Measurements from ENCODE around the gene SULF2. TPM values are rescaled to one million over a fixed set of nuclear protein-coding genes. Genes with fewer than 3 reads are reported as not detected.

The SULF2 gene
- total and polyA plus RNA-seq, 2 experiments from 2014 or later = 49.0 to 66.6 TPM

DNA sequence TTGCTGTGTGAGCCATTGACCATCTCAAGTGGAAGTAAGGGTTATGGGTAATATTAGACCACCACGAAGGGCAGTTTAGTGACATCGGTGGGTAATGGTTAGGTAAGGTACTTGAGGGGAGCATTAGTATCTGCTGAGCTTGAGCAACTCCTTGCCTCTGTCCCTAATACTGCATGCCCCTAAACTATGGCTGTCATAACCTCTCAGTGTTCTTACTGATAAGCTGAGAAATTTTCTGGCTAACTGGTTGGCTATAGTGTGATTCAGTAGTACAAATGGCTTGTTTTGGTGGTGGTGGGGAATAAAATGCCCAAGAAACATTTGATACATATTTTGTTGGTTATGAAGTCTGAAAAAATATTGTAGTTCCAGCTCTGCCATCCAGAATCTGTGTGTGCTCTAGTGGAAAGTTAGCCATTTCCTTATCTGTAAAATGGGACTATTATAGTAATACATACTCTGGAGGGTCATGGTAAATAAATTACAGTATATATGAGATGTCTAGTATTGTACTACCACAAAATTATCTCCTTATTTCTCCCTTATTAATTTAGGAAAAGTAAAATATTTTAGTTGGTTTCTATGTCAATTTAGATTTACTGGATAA is 170.5 kb downstream of the SULF2 start:
- TF ChIP-seq, protein P1, sequence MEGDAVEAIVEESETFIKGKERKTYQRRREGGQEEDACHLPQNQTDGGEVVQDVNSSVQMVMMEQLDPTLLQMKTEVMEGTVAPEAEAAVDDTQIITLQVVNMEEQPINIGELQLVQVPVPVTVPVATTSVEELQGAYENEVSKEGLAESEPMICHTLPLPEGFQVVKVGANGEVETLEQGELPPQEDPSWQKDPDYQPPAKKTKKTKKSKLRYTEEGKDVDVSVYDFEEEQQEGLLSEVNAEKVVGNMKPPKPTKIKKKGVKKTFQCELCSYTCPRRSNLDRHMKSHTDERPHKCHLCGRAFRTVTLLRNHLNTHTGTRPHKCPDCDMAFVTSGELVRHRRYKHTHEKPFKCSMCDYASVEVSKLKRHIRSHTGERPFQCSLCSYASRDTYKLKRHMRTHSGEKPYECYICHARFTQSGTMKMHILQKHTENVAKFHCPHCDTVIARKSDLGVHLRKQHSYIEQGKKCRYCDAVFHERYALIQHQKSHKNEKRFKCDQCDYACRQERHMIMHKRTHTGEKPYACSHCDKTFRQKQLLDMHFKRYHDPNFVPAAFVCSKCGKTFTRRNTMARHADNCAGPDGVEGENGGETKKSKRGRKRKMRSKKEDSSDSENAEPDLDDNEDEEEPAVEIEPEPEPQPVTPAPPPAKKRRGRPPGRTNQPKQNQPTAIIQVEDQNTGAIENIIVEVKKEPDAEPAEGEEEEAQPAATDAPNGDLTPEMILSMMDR (IDR thresholded peaks at IDR 0.05; ENCODE audit: poor library complexity) = no peak
- TF ChIP-seq EZH2phosphoT487 (IDR thresholded peaks at IDR 0.05; ENCODE audit: low read depth, severe bottlenecking, unreplicated experiment) (no peak), EZH2 (IDR thresholded peaks at IDR 0.05; ENCODE audit: borderline replicate concordance) (no peak)
- Histone ChIP-seq H3K27me3 (no peaks in the 10 kb centered on the region), H3K27ac (no peak overlapping the region), H3K9me2 (replicated peaks; ENCODE audit: insufficient read depth) (no peaks in the 10 kb centered on the region), H4K20me1 (ENCODE audit: insufficient read depth, poor library complexity, severe bottlenecking) (no peaks in the 10 kb centered on the region), H3K4me2 (no peak overlapping the region), H3K4me3 (no peak overlapping the region), H3K4me1 (ENCODE audit: insufficient read depth) (no peaks in the 10 kb centered on the region), H3K36me3 (replicated peaks; ENCODE audit: insufficient read depth, low read depth) (no peaks in the 10 kb centered on the region), H3K9me3 (ENCODE audit: low read depth) (no peaks in the 10 kb centered on the region), H2AFZ (no peak overlapping the region), H3K79me2 (peaks cover 29% of the 10 kb centered on the region)
- 100% methylated on average over 2 of the region's 2 CpGs for WGBS (ENCODE audit: low lambda C conversion rate, missing lambda C conversion rate)
- DNase-seq (ENCODE audit: low spot score) = no peak

DNA sequence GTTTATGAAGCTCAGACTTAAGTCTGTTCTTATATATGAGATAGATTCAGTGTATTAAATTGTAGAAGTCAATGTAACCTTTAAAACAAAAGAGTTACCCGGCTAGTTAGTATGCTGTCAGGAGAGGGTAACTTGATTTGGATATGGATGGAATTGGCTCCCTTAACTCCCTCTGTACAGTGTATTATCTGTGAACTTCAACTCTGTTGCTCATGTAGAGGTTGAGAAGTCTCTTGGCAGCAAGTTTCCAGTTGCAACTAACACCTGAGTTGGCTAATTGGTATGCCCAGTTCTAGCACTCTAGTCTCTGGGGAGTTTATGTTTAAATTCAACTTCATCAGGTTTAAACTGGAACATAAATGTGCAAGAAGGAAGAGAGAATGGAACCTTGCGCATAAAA is 172.6 kb downstream of the SULF2 start:
- peaks cover 33% of the 10 kb centered on the region for H3K79me2 ChIP-seq
- H3K27me3 ChIP-seq = no peaks in the 10 kb centered on the region
- H3K9me2 ChIP-seq (replicated peaks; ENCODE audit: insufficient read depth) = no peaks in the 10 kb centered on the region
- TF ChIP-seq EZH2phosphoT487 (IDR thresholded peaks at IDR 0.05; ENCODE audit: low read depth, severe bottlenecking, unreplicated experiment) (no peak), EZH2 (IDR thresholded peaks at IDR 0.05; ENCODE audit: borderline replicate concordance) (no peak)
- TF ChIP-seq, protein P1 (IDR thresholded peaks at IDR 0.05; ENCODE audit: poor library complexity) = no peak
- H4K20me1 ChIP-seq (ENCODE audit: insufficient read depth, poor library complexity, severe bottlenecking) = no peaks in the 10 kb centered on the region
- no peak overlapping the region for H3K4me2 ChIP-seq
- H3K9me3 ChIP-seq (ENCODE audit: low read depth) = no peaks in the 10 kb centered on the region
- 97% methylated on average over 2 of the region's 2 CpGs for WGBS (ENCODE audit: low lambda C conversion rate, missing lambda C conversion rate)
- no peak overlapping the region for H3K27ac ChIP-seq
- H3K4me3 ChIP-seq = no peak overlapping the region
- H3K4me1 ChIP-seq (ENCODE audit: insufficient read depth) = no peaks in the 10 kb centered on the region
- H2AFZ ChIP-seq = no peak overlapping the region
- H3K36me3 ChIP-seq (replicated peaks; ENCODE audit: insufficient read depth, low read depth) = no peaks in the 10 kb centered on the region
- no peak for DNase-seq (ENCODE audit: low spot score)

- WGBS (ENCODE audit: low lambda C conversion rate, missing lambda C conversion rate) = 99% methylated on average over 9 of the region's 9 CpGs
- TF ChIP-seq EZH2phosphoT487 (IDR thresholded peaks at IDR 0.05; ENCODE audit: low read depth, severe bottlenecking, unreplicated experiment) = no peak
- TF ChIP-seq, protein P1 (IDR thresholded peaks at IDR 0.05; ENCODE audit: poor library complexity) = no peak
- no peak for TF ChIP-seq EZH2 (IDR thresholded peaks at IDR 0.05; ENCODE audit: borderline replicate concordance)
- no peak for DNase-seq (ENCODE audit: low spot score)
- no peaks in the 10 kb centered on the region for H3K9me2 ChIP-seq (replicated peaks; ENCODE audit: insufficient read depth)
- no peak overlapping the region for H2AFZ ChIP-seq
- H3K27me3 ChIP-seq = no peaks in the 10 kb centered on the region
- no peaks in the 10 kb centered on the region for H3K4me1 ChIP-seq (ENCODE audit: insufficient read depth)
- H3K4me3 ChIP-seq = no peak overlapping the region
- H4K20me1 ChIP-seq (ENCODE audit: insufficient read depth, poor library complexity, severe bottlenecking) = no peaks in the 10 kb centered on the region
- no peaks in the 10 kb centered on the region for H3K9me3 ChIP-seq (ENCODE audit: low read depth)
- peaks cover 34% of the 10 kb centered on the region for H3K79me2 ChIP-seq
- no peaks in the 10 kb centered on the region for H3K36me3 ChIP-seq (replicated peaks; ENCODE audit: insufficient read depth, low read depth)
- no peak overlapping the region for H3K27ac ChIP-seq
- H3K4me2 ChIP-seq = no peak overlapping the region
Measured at GRCh38 chr20:47611785-47612184, 173.5 kb downstream of the SULF2 start.

GRCh38 chr20:47610945-47611250 is 174.4 kb downstream of the SULF2 start:
- TF ChIP-seq EZH2 (IDR thresholded peaks at IDR 0.05; ENCODE audit: borderline replicate concordance) = no peak
- no peak for TF ChIP-seq EZH2phosphoT487 (IDR thresholded peaks at IDR 0.05; ENCODE audit: low read depth, severe bottlenecking, unreplicated experiment)
- TF ChIP-seq, protein P1 (IDR thresholded peaks at IDR 0.05; ENCODE audit: poor library complexity) = no peak
- Histone ChIP-seq H3K36me3 (replicated peaks; ENCODE audit: insufficient read depth, low read depth) (no peaks in the 10 kb centered on the region), H4K20me1 (ENCODE audit: insufficient read depth, poor library complexity, severe bottlenecking) (no peaks in the 10 kb centered on the region), H3K9me2 (replicated peaks; ENCODE audit: insufficient read depth) (no peaks in the 10 kb centered on the region), H3K4me3 (no peak overlapping the region), H2AFZ (no peak overlapping the region), H3K4me1 (ENCODE audit: insufficient read depth) (no peaks in the 10 kb centered on the region), H3K79me2 (peaks cover 34% of the 10 kb centered on the region), H3K9me3 (ENCODE audit: low read depth) (no peaks in the 10 kb centered on the region), H3K4me2 (no peak overlapping the region), H3K27ac (no peak overlapping the region), H3K27me3 (no peaks in the 10 kb centered on the region)
- DNase-seq (ENCODE audit: low spot score) = no peak

Measured in hepatocyte (in vitro differentiated cells).